ENCODE measurements around the gene FRG2. TPM values are rescaled to one million over a fixed set of nuclear protein-coding genes. Genes with fewer than 3 reads are reported as not detected.

FRG2 gene
- total and polyA plus RNA-seq, 2 experiments from 2014 or later, result 0.14 TPM; not detected in 1

DNA sequence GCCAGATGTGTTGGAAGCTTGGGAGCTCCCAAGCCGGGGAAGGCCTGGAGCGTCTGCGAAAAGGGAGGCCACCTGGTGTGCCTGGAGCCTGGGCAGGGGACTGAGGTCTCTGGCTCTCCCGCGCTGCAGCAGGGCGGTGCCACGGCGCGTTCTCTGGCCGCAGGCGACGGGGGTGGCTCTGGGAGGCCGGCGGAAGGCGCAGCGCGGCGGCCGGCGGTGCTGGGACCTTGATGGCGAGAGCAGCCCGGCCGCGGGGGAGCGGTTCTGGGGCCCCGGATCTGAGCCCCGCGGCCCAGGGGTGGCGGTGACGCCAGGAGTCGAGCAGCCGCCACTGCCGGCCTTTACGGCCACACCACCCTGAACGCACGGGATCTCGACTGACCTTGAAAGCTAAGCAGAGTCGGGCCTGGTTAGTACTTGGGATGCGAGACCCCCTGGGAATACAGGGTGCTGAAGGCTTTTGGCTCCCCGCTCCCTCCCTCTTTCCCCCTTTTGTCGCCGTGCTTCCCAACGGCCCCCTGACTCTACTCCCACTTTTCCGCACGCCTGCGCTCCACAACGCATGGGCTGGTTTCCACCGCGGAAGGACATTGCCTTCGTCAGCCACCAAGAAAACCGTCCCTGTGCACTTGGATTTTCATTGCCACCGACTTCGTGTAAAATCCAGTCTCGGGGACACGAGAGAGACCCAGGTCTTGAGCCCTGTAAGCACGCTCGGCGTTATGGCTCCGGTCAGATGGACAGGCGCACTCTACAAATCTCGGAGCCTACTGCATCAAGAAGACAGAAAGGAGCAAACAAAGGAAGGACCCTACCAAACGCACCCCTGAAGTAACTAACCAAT is 9.5 kb downstream of the FRG2 start:
- no peaks in the 10 kb centered on the region for H3K9me3 ChIP-seq (ENCODE audit: low read depth)
- no peaks in the 10 kb centered on the region for H3K9me2 ChIP-seq (ENCODE audit: insufficient read depth)
- TF ChIP-seq EZH2 (IDR thresholded peaks at IDR 0.05; ENCODE audit: insufficient read depth, poor library complexity, severe bottlenecking), result peak; percentile 88
- 0 out of 2 replicates have a peak, but pooled peaks have one; percentile 14 for TF ChIP-seq EZH2phosphoT487 (IDR thresholded peaks at IDR 0.05; ENCODE audit: insufficient read depth, low read depth)
- H4K20me1 ChIP-seq (ENCODE audit: insufficient read depth), result no peaks in the 10 kb centered on the region
- H3K9ac ChIP-seq, result no peak overlapping the region
- in situ Hi-C loops (cut with MboI), result no loop called here
- H3K79me2 ChIP-seq (ENCODE audit: insufficient read depth), result no peaks in the 10 kb centered on the region
- no peak overlapping the region; the same call in 1 of the 2 replicates for H3K4me3 ChIP-seq
- peak; percentile 21 for DNase-seq
- no peak overlapping the region for H3K27ac ChIP-seq
- 4 to 6% methylated on average over 38 to 58 of the region's 62 CpGs for WGBS, 2 experiments (ENCODE audit: low coverage in 1 of 2, low lambda C conversion rate in 2 of 2, missing lambda C conversion rate in 2 of 2)
- H3K36me3 ChIP-seq (ENCODE audit: low read depth), result no peaks in the 10 kb centered on the region
- no peak overlapping the region for H2AFZ ChIP-seq
- no peak overlapping the region for H3K4me2 ChIP-seq (ENCODE audit: unreplicated experiment)
- no peaks in the 10 kb centered on the region for H3F3A ChIP-seq (ENCODE audit: insufficient read depth)
- H3K27me3 ChIP-seq (replicated peaks; ENCODE audit: insufficient read depth), result peaks cover 60% of the 10 kb centered on the region
- no peaks in the 10 kb centered on the region for H3K4me1 ChIP-seq (ENCODE audit: insufficient read depth)

DNA sequence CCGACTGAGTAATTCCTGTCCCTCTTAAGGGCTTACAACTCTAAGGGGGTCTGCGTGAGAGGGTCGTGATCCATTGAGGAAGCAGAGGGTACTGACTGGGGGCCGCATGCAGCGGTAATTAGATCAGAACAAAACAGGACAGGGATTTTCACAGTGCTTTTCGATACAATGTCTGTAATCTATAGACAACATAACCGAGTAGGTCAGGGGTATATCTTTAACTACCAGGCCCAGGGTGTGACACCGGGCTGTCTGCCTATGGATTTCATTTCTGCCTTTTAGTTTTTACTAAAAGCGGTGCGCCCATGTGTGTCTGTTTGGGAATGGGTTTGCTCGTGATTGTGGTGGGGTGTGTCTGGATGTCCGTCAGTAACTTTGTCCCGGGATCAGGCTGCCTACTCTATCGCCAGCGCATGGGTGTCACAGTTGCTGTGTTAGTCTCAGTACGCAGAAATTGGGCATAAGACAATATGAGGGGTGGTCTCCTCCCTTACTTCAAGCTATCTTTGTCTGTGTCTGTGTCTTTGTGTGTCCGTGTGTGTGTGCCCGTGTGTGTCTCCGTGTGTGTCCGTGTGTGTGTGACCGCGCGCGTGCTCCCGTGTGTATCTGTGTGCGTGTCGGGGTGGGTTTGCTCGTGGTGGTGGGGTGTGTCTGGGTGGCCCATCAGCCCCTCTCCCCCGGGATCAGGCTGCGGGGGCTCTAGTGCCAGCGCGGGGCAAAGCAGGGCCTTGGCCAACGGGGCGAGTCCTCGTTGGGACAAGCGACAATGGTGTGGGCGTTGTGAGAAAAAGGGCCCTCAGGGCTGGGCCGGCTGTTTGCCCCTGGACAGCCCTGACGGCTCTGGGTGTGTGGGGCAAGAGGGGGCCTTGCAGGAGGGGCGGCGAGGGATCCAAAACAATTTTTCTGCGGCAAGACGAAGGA is 10.4 kb downstream of the FRG2 start:
- TF ChIP-seq EZH2phosphoT487 (IDR thresholded peaks at IDR 0.05; ENCODE audit: insufficient read depth, low read depth) (no peak), EZH2 (IDR thresholded peaks at IDR 0.05; ENCODE audit: insufficient read depth, poor library complexity, severe bottlenecking) (no peak)
- no peak for DNase-seq
- no peaks in the 10 kb centered on the region for H3K9me2 ChIP-seq (ENCODE audit: insufficient read depth)
- H3K9me3 ChIP-seq (ENCODE audit: low read depth), result no peaks in the 10 kb centered on the region
- H3K4me1 ChIP-seq (ENCODE audit: insufficient read depth), result no peaks in the 10 kb centered on the region
- no peaks in the 10 kb centered on the region for H3F3A ChIP-seq (ENCODE audit: insufficient read depth)
- no peak overlapping the region for H3K4me3 ChIP-seq
- peaks cover 60% of the 10 kb centered on the region for H3K27me3 ChIP-seq (replicated peaks; ENCODE audit: insufficient read depth)
- in situ Hi-C loops (cut with MboI), result no loop called here
- 10 to 12% methylated on average over 39 to 43 of the region's 43 CpGs for WGBS, 2 experiments (ENCODE audit: low coverage in 1 of 2, low lambda C conversion rate in 2 of 2, missing lambda C conversion rate in 2 of 2)
- H3K4me2 ChIP-seq (ENCODE audit: unreplicated experiment), result no peak overlapping the region
- H3K79me2 ChIP-seq (ENCODE audit: insufficient read depth), result no peaks in the 10 kb centered on the region
- no peak overlapping the region for H3K27ac ChIP-seq
- no peaks in the 10 kb centered on the region for H4K20me1 ChIP-seq (ENCODE audit: insufficient read depth)
- no peak overlapping the region for H2AFZ ChIP-seq
- no peaks in the 10 kb centered on the region for H3K36me3 ChIP-seq (ENCODE audit: low read depth)
- H3K9ac ChIP-seq, result no peak overlapping the region

DNA sequence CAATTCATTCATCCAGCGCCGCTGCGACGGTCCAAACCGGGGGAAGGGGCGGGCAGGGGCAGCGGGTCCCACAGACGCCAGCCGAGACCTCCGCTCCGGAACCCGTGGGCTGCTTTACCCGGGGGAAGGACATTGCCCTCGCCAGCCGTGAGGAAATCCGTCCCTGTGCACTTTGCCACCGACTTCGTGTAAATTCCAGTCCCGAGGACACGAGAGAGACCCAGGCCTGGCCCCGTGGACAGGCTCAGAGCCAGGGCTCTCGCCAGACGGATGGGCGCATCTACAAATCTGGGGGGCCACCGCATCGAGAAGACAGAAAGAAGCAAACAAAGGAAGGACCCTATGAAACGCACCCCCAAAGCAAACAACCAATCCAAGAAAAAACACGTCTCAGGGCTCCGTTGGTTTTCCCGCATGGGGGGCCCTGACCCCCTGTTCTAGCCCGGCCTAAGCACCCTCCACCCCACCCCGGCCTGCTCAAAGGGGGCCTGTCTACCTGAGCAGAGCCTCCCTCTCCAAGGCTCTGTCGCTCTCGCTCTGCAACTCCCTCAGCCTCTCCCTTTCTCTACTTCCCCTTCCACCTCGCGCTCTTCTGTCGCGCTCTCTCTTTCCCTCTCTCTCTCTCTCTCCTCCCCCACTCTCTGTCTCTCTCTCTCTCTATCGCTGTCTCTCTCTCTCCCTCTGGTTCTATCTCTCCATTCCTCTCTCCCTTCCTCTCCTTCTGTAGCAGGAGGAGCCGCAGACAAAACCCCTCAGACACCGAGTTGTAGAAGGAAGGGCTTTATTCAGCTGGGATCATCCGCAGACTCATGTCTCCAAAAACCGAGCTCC is 11.3 kb downstream of the FRG2 start:
- peak; percentile 9 for DNase-seq
- Histone ChIP-seq H3K4me3 (peak overlapping the region; percentile 58), H3K9me2 (ENCODE audit: insufficient read depth) (no peaks in the 10 kb centered on the region), H3K27ac (no peak overlapping the region), H3K79me2 (ENCODE audit: insufficient read depth) (no peaks in the 10 kb centered on the region), H3K9ac (peak overlapping the region; percentile 72; the same call in 1 of the 2 replicates), H3K4me1 (ENCODE audit: insufficient read depth) (no peaks in the 10 kb centered on the region), H3K4me2 (ENCODE audit: unreplicated experiment) (peak overlapping the region; percentile 50), H2AFZ (peak overlapping the region; percentile 82), H3F3A (ENCODE audit: insufficient read depth) (no peaks in the 10 kb centered on the region), H3K9me3 (ENCODE audit: low read depth) (no peaks in the 10 kb centered on the region), H3K36me3 (ENCODE audit: low read depth) (no peaks in the 10 kb centered on the region), H3K27me3 (replicated peaks; ENCODE audit: insufficient read depth) (peaks cover 54% of the 10 kb centered on the region), H4K20me1 (ENCODE audit: insufficient read depth) (no peaks in the 10 kb centered on the region)
- in situ Hi-C loops (cut with MboI), result no loop called here
- TF ChIP-seq EZH2phosphoT487 (IDR thresholded peaks at IDR 0.05; ENCODE audit: insufficient read depth, low read depth) (0 out of 2 replicates have a peak, but pooled peaks have one; percentile 28), EZH2 (IDR thresholded peaks at IDR 0.05; ENCODE audit: insufficient read depth, poor library complexity, severe bottlenecking) (peak; percentile 73)
- 7 to 8% methylated on average over 42 of the region's 43 CpGs for WGBS, 2 experiments (ENCODE audit: low coverage in 1 of 2, low lambda C conversion rate in 2 of 2, missing lambda C conversion rate in 2 of 2)
